ENCODE measurements around the gene CCDC97.

DNA sequence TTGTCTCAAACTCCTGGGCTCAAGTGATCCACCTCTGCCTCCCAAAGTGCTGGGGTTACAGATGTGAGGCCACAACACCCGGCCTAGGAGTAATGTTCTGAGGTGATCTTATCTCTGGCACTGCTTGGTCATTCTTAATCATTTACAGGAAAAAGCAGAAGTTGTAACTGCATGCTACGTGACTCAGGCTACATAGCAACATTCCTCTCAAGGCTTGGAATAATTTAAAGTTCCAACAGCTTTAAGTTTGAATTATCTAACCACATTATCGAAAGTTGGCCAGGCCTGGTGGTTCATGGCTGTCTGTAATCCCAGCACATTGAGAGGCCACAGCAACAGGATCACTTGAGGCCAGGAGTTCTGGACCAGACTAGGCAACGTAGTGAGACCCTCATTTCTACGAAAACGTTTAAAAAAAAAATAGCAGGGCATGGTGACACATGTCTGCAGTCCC lies 57.9 kb downstream of the CCDC97 start:
- TF ChIP-seq ZNF302 (tag by site-specific recombination; IDR thresholded peaks at IDR 0.05; ENCODE audit: low read depth): no peak
- TF ChIP-seq YY1 (tag by site-specific recombination; IDR thresholded peaks at IDR 0.05): no peak
- TF ChIP-seq ZNF169 (tag by site-specific recombination; IDR thresholded peaks at IDR 0.05): no peak
- no peak for TF ChIP-seq ZBTB8A (tag by site-specific recombination; IDR thresholded peaks at IDR 0.05)
- TF ChIP-seq MYNN (tag by site-specific recombination; IDR thresholded peaks at IDR 0.05; ENCODE audit: borderline replicate concordance): no peak
- no peak for TF ChIP-seq ZNF221 (tag by site-specific recombination; IDR thresholded peaks at IDR 0.05; ENCODE audit: borderline replicate concordance)
- no peak for TF ChIP-seq ZNF138 (tag by site-specific recombination; IDR thresholded peaks at IDR 0.05; ENCODE audit: borderline replicate concordance)
- no peak for TF ChIP-seq ZNF274 (IDR thresholded peaks at IDR 0.05; ENCODE audit: low read length)
- no peak for TF ChIP-seq ZNF274 (tag by site-specific recombination; IDR thresholded peaks at IDR 0.05; ENCODE audit: borderline replicate concordance)
- no peak for TF ChIP-seq ZNF184 (tag by site-specific recombination; IDR thresholded peaks at IDR 0.05)
- TF ChIP-seq ZNF121 (tag by site-specific recombination; IDR thresholded peaks at IDR 0.05): no peak
- TF ChIP-seq ZNF660 (tag by site-specific recombination; IDR thresholded peaks at IDR 0.05): no peak
